ENCODE data around the gene NOL3.

The NOL3 gene

DNA sequence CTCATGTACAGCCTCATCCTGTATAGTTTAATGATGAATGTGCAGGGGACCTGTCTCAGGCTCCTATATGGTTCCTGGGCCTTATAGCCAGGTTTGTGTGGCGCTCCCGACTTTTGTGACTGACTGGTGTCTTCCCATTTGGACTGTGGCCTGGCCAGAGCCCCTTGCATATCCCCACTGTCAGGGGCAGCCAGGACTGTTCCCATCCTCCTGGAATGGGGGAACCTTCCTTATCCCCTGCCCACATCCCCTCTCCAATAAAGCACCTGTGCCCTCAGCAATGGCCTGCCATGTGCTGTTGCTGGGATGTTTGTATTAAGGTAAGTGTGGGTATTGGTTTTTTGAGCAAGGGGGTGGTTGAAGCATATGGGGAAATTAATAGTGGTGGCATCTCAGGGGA is 22.1 kb upstream of the NOL3 start:
- TF ChIP-seq, protein P1, sequence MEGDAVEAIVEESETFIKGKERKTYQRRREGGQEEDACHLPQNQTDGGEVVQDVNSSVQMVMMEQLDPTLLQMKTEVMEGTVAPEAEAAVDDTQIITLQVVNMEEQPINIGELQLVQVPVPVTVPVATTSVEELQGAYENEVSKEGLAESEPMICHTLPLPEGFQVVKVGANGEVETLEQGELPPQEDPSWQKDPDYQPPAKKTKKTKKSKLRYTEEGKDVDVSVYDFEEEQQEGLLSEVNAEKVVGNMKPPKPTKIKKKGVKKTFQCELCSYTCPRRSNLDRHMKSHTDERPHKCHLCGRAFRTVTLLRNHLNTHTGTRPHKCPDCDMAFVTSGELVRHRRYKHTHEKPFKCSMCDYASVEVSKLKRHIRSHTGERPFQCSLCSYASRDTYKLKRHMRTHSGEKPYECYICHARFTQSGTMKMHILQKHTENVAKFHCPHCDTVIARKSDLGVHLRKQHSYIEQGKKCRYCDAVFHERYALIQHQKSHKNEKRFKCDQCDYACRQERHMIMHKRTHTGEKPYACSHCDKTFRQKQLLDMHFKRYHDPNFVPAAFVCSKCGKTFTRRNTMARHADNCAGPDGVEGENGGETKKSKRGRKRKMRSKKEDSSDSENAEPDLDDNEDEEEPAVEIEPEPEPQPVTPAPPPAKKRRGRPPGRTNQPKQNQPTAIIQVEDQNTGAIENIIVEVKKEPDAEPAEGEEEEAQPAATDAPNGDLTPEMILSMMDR (IDR thresholded peaks at IDR 0.05; ENCODE audit: low read depth, low read length) = no peak
- H3K27me3 ChIP-seq = no peaks in the 10 kb centered on the region
- no peak overlapping the region for H3K4me3 ChIP-seq (ENCODE audit: low read depth, low read length)
- H3K4me1 ChIP-seq = 0 out of 2 replicates have a peak, but pooled peaks cover 2% of the 10 kb centered on the region
- DNase-seq = no peak
- H3K36me3 ChIP-seq = peaks cover 50% of the 10 kb centered on the region
- no peaks in the 10 kb centered on the region for H3K9me3 ChIP-seq

DNA sequence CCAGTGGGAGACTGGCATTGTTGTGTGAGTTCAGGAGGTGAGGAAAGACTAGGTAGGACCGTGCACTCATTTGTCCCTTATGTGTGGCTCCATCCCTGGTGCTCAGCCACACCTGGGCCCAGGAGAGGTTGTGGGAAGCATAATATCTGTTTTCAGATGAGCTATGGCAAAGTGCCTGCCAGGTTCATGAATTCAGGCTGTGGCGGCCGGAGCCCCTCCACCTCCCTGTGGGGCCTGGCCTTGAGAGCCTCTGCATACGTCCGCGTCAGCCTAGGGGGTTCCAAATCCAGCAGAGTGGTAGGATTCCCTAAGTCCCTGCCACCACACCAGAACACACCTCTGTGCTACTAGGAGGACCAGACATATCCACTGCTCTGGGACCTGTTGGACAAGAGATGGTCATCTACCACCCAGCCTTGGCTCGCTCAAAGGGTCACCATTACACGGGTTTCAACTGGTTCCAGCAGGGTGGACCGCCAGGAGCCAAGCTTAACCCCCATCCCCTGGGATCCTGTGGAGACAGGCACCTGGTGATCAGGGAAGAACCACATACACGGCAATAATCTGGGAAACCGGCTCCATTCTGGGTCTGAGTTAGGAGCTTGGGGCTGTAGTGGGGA is 21.6 kb upstream of the NOL3 start:
- Histone ChIP-seq H3K27me3 (no peaks in the 10 kb centered on the region), H3K4me1 (0 out of 2 replicates have a peak, but pooled peaks cover 2% of the 10 kb centered on the region), H3K9me3 (no peaks in the 10 kb centered on the region), H3K4me3 (ENCODE audit: low read depth, low read length) (no peak overlapping the region), H3K36me3 (peaks cover 44% of the 10 kb centered on the region)
- no peak for DNase-seq
- TF ChIP-seq, protein P1 (IDR thresholded peaks at IDR 0.05; ENCODE audit: low read depth, low read length) = no peak

DNA sequence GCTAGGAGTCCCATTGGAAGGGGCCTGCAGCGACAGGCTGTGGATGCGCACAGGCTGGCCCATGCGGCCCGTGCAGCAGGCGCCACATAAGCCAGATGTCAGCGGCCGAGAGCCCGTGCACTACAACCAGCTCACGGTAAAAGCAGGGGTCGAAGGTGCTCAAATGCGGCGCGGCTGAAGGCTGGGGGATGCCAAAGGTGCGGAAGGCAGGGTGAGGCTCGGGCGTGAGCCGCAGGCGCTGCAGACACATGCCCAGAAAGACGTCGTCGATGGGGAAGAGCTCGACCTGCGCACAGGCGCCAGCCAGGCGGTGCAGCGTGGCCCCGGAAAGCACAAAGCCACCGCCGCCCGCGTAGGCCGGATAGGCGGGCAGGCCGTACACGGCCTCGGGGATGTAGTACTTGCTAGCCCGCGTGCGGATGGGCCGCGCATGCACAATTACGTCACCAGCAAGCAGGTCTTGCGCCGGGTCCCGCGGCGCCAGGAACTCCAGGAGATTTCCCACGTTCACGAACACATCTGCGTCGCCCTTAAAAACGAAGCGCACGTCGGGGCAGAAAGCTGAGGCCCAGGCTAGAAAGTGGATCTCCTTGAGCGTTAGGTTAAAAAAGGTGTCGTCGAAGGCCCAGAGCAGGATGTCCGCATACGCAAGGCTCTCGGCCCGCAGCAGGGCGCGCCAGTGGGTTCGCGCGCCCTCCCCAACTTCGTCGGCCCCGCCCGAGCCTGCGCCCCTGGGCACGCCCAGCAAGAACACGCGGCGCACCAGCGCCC is 20.9 kb upstream of the NOL3 start:
- H3K9me3 ChIP-seq = no peaks in the 10 kb centered on the region
- TF ChIP-seq, protein P1 (IDR thresholded peaks at IDR 0.05; ENCODE audit: low read depth, low read length) = no peak
- 0 out of 2 replicates have a peak, but pooled peaks cover 2% of the 10 kb centered on the region for H3K4me1 ChIP-seq
- no peak overlapping the region for H3K4me3 ChIP-seq (ENCODE audit: low read depth, low read length)
- H3K27me3 ChIP-seq = no peaks in the 10 kb centered on the region
- H3K36me3 ChIP-seq = peaks cover 37% of the 10 kb centered on the region
- DNase-seq = peak; percentile 13

DNA sequence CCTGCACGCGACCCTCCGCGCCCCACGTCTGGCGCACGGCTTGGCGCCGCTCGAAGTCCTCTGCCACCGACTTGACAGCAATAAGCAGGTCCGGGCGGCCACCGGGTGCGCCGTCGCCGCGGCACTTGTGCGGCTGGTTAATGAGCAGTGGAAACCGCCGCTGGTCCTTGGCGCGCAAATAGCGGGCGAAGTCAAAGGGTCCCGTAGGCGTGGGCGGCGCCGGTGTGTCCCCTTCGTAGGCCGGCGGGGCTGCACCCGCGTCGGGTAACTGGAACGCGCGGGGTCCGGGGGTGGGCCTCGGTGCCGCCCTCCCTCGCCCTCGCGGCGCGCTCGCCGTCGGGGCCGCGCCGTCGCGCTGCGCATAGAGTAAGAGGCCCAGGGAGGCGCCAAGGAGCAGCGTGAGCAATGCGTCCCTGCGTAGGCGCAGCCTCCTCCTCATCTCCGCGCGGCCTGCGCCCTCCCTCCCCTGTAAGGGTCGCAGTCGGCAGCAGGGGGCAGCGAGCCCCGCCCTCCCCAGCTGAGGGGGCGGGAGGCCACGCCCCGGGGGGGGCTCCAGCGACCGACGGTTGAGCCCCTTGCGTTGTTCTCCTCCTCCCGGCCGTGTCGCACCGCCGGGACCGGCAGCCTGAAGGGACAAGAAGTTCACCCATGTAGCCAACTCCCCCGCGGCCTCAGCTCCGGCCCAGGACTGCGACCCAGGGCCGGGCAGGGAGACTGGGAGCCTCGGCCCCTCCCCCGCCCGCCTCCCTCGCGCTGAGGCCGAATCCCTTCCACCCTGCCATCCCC is 20.1 kb upstream of the NOL3 start:
- H3K4me1 ChIP-seq = 0 out of 2 replicates have a peak, but pooled peaks cover 2% of the 10 kb centered on the region
- H3K36me3 ChIP-seq = peaks cover 31% of the 10 kb centered on the region
- TF ChIP-seq, protein P1 (IDR thresholded peaks at IDR 0.05; ENCODE audit: low read depth, low read length) = peak; percentile 21
- peak; percentile 72 for DNase-seq
- H3K4me3 ChIP-seq (ENCODE audit: low read depth, low read length) = peak overlapping the region; percentile 77
- no peaks in the 10 kb centered on the region for H3K9me3 ChIP-seq
- peaks cover 2% of the 10 kb centered on the region; the same call in 1 of the 2 replicates for H3K27me3 ChIP-seq

DNA sequence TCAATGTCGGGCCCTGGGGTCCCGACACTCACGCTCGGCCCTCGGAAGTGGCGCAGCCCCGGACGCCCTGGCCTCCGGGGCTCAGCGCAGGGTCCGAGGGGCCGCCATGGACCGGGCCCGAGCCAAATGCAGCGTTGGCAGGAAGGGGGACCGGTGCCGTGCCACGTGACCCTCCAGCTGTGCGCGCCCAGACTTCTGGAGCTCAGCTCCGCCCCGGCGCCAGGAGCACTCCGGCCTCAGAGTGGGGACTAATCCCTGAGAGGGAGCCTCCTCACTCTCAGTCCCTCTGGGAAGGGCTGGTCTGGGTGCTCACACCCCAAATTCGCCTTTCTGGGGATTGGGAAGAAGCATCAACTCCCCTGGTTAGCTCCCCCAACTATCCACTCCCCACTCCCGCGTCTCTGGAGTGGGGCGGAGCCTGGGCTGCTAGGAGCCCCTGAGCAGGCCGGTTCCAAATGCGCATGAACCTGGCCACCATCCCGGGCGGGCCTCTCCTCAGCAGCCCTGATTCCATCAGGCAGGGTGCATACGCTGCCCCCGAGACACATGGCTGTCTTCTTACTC is 19.4 kb upstream of the NOL3 start, which contains the start of gene B3GNT9:
Gene B3GNT9 (minus strand): TSS at position 166 of the 564 bp plus-strand sequence. CDS start 513 bp downstream, outside the sequence.
- H3K4me3 ChIP-seq (ENCODE audit: low read depth, low read length) = peak within 1 kb of the TSS; percentile 77
- peaks cover 24% of the 10 kb centered on the region for H3K36me3 ChIP-seq
- DNase-seq = peak; percentile 76
- peaks cover 8% of the 10 kb centered on the region for H3K27me3 ChIP-seq
- no peaks in the 10 kb centered on the region for H3K9me3 ChIP-seq
- H3K4me1 ChIP-seq = 0 out of 2 replicates have a peak, but pooled peaks cover 2% of the 10 kb centered on the region
- TF ChIP-seq, protein P1 (IDR thresholded peaks at IDR 0.05; ENCODE audit: low read depth, low read length) = no peak

All from BE2C (cell line).